ENCODE results near the gene GALE. TPM values are rescaled to one million over a fixed set of nuclear protein-coding genes. Genes with fewer than 3 reads are reported as not detected.

Gene GALE
- total RNA-seq, 2 experiments from 2014 or later, result 16.8 to 17.9 TPM

DNA sequence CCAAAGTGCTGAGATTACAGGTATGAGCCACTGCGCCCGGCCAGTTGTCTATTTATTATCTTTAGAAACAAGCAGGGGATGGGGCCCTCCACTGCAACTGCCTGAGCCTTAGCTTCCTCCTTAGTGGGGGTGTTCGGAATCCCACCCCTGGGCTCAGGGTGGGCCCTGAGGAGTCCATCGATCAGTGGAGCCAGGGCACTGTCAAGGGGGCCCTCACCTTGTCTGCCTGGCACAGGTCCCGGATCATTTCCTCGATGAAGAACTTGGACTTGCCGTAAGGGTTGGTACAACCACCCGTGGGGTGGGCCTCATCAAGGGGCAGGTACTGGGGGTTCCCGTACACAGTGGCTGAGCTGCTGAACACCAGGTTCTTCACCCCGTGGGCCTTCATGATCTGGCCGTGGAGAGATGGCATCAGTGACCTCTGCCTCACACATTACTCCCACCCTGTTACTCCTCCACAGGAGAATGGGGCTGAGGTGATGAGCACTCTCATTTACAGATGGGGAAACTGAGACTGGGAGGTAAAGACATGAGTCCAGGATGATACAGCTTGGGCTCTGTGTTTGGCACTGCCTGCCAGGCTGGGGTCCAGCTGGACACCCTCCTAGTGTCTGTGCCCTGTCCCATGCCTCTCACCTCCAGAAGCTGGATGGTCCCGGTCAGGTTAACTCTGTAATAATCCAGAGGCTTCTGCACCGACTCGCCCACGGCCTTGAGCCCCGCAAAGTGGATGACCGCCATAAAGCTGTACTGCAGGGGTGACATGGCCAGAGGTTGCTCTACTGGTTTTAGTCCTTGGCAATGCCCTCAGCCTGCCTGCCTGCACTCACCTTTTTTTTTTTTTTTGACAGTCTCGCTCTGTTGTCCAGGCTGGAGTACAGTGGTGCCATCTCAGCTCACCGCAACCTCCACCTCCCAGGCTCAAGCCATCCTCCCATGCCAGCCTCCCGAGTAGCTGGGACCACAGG lies 2.8 kb downstream of the GALE start:
- Histone ChIP-seq H3K9me3 (ENCODE audit: low read length) (no peaks in the 10 kb centered on the region), H3K79me2 (ENCODE audit: insufficient read depth, low read depth, low read length) (peaks cover 2% of the 10 kb centered on the region; the same call in 1 of the 2 replicates), H3K9me2 (ENCODE audit: insufficient read depth, low read length) (no peaks in the 10 kb centered on the region), H4K20me1 (ENCODE audit: insufficient read depth, low read length) (no peaks in the 10 kb centered on the region), H3K4me3 (ENCODE audit: low read depth, low read length, poor library complexity, severe bottlenecking) (no peak overlapping the region), H3K4me1 (ENCODE audit: insufficient read depth, low read length, poor library complexity, severe bottlenecking) (peaks cover 17% of the 10 kb centered on the region), H2AFZ (ENCODE audit: low read length) (no peak overlapping the region), H3K27ac (ENCODE audit: low read depth, low read length, poor library complexity, severe bottlenecking) (no peak overlapping the region), H3K36me3 (ENCODE audit: insufficient read depth, low read length) (peaks cover 44% of the 10 kb centered on the region), H3K4me2 (ENCODE audit: low read length) (no peak overlapping the region)
- TF ChIP-seq EZH2phosphoT487 (IDR thresholded peaks at IDR 0.05; ENCODE audit: borderline replicate concordance, low read depth, low read length), result no peak
- TF ChIP-seq, protein P1, sequence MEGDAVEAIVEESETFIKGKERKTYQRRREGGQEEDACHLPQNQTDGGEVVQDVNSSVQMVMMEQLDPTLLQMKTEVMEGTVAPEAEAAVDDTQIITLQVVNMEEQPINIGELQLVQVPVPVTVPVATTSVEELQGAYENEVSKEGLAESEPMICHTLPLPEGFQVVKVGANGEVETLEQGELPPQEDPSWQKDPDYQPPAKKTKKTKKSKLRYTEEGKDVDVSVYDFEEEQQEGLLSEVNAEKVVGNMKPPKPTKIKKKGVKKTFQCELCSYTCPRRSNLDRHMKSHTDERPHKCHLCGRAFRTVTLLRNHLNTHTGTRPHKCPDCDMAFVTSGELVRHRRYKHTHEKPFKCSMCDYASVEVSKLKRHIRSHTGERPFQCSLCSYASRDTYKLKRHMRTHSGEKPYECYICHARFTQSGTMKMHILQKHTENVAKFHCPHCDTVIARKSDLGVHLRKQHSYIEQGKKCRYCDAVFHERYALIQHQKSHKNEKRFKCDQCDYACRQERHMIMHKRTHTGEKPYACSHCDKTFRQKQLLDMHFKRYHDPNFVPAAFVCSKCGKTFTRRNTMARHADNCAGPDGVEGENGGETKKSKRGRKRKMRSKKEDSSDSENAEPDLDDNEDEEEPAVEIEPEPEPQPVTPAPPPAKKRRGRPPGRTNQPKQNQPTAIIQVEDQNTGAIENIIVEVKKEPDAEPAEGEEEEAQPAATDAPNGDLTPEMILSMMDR (conservative IDR thresholded peaks at IDR 0.05; ENCODE audit: low read length), result no peak
- intact Hi-C loops (cut with micrococcal nuclease; ENCODE audit: unreplicated experiment), result no loop called here
- no TSS peak for BruUV-seq (replicated peaks)
- ChIA-PET POLR2A (interaction anchor here (0.5 to 0.6 kb wide), 2 partner anchors 105 to 170 kb away, joined by 3 to 9 read pairs; no protein-coding TSS in a partner anchor), CTCF (ENCODE audit: unreplicated experiment) (no interaction called here)
- DNase-seq (ENCODE audit: low spot score), result no peak

DNA sequence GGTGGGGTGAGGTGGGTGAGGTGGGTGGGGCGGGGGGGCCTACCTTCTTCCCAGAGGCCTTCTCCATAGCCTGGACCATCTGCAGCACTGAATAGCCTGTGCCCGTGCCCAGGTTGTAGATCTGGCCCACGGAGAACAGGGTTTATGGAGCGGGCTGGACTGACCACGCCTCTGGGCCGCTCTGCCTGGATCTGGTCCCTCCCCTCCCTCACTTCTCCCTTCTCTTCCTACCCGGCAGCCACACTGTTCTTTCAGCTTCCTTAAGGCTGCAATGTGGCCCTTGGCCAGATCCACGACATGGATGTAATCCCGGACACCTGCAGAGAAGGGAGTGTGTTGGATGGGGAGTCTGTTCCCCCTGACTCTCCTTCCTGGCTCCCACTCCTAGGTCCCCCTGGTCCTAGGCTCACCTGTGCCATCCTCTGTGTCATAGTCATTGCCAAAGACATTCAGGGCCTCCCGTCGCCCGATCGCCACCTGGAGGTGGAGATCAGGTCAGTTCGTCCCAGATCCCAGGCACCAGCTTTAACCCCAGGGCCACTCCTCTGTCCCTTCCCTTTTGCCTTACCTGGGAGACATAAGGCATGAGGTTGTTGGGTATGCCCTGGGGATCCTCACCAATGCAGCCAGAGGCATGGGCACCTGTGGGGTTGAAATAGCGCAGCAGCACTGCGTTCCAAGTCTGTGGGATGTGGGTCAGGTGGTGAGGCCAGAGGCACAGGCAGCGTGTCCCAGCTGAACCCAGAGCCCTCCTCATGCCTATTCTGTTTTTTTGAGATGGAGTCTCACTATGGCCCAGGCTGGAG lies 3.9 kb downstream of the GALE start:
- no peak overlapping the region for H3K4me3 ChIP-seq (ENCODE audit: low read depth, low read length, poor library complexity, severe bottlenecking)
- no peak for DNase-seq (ENCODE audit: low spot score)
- no peaks in the 10 kb centered on the region for H3K9me3 ChIP-seq (ENCODE audit: low read length)
- H4K20me1 ChIP-seq (ENCODE audit: insufficient read depth, low read length), result no peaks in the 10 kb centered on the region
- ChIA-PET POLR2A (no interaction called here), CTCF (ENCODE audit: unreplicated experiment) (interaction anchor here (0.5 kb wide), 1 partner anchor 13 kb away, joined by 3 read pairs; no protein-coding TSS in a partner anchor)
- H3K27ac ChIP-seq (ENCODE audit: low read depth, low read length, poor library complexity, severe bottlenecking), result no peak overlapping the region
- no TSS peak for BruUV-seq (replicated peaks)
- H3K4me1 ChIP-seq (ENCODE audit: insufficient read depth, low read length, poor library complexity, severe bottlenecking), result peaks cover 24% of the 10 kb centered on the region
- peaks cover 13% of the 10 kb centered on the region; the same call in 1 of the 2 replicates for H3K79me2 ChIP-seq (ENCODE audit: insufficient read depth, low read depth, low read length)
- no peak overlapping the region for H3K4me2 ChIP-seq (ENCODE audit: low read length)
- no peak for TF ChIP-seq EZH2phosphoT487 (IDR thresholded peaks at IDR 0.05; ENCODE audit: borderline replicate concordance, low read depth, low read length)
- TF ChIP-seq, protein P1 (conservative IDR thresholded peaks at IDR 0.05; ENCODE audit: low read length), result peak; percentile 52; the same call in 1 of the 2 replicates
- no peaks in the 10 kb centered on the region for H3K9me2 ChIP-seq (ENCODE audit: insufficient read depth, low read length)
- no peak overlapping the region for H2AFZ ChIP-seq (ENCODE audit: low read length)
- intact Hi-C loops (cut with micrococcal nuclease; ENCODE audit: unreplicated experiment), result no loop called here
- H3K36me3 ChIP-seq (ENCODE audit: insufficient read depth, low read length), result peaks cover 44% of the 10 kb centered on the region

Data from OCI-LY7 (cell line).